Panc1 (cell line): Measurements from ENCODE around the gene THAP11.

Experiments used
- POLR2AphosphoS5 ChIP-seq: IDR thresholded peaks from 2 replicates; pipeline ENCODE4 v1.6.1; 2012; ENCODE audit warnings: mild to moderate bottlenecking, low read depth, low read length, moderate library complexity
- SIN3A ChIP-seq: IDR thresholded peaks from 2 replicates; pipeline ENCODE4 v1.6.1; 2012; ENCODE audit warnings: low read depth, mild to moderate bottlenecking, low read length, moderate library complexity, borderline replicate concordance; ENCODE audit not compliant: insufficient read depth
- TCF7L2 ChIP-seq: IDR thresholded peaks from 2 replicates; pipeline ENCODE4 v1.6.1; 2011; ENCODE audit warnings: mild to moderate bottlenecking, low read depth, low read length, inconsistent platforms
- TF ChIP-seq, protein P1 (sequence below): fragments of 450-650 bp; IDR thresholded peaks from 2 replicates; pipeline ENCODE4 v1.5.1; 2017; ENCODE audit warnings: mild to moderate bottlenecking
- TF ChIP-seq, protein P2 (sequence below), 2 experiments: IDR thresholded peaks; 2 replicates each; pipeline ENCODE4 v1.6.1; 2011 to 2012; ENCODE audit warnings: low read depth in 2 of 2, control low read depth in 1 of 2, low read length in 1 of 2, mild to moderate bottlenecking in 1 of 2, moderate library complexity in 1 of 2; ENCODE audit not compliant: insufficient read depth in 1 of 2

DNA sequence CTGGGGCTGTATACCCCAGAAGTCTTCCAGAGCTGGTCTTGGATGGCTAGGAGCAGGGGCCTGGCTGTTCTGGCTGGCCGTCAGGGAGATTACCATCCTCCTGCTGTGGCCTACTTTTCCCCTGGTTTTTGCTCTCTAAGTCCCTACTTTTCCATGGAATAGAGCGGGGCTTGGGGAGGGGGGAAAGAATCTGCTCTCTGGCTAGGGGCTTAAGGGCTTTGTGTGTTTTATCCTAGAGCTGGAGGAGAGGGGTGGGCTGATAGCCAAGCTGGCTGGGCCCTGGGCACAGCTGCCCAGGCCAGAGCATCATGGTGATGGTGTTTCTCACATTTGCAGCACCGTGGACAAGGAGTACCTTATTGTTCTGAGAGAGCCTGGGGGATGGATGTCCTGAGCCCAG lies 46.2 kb downstream of the THAP11 start:
- TF ChIP-seq, protein P1, sequence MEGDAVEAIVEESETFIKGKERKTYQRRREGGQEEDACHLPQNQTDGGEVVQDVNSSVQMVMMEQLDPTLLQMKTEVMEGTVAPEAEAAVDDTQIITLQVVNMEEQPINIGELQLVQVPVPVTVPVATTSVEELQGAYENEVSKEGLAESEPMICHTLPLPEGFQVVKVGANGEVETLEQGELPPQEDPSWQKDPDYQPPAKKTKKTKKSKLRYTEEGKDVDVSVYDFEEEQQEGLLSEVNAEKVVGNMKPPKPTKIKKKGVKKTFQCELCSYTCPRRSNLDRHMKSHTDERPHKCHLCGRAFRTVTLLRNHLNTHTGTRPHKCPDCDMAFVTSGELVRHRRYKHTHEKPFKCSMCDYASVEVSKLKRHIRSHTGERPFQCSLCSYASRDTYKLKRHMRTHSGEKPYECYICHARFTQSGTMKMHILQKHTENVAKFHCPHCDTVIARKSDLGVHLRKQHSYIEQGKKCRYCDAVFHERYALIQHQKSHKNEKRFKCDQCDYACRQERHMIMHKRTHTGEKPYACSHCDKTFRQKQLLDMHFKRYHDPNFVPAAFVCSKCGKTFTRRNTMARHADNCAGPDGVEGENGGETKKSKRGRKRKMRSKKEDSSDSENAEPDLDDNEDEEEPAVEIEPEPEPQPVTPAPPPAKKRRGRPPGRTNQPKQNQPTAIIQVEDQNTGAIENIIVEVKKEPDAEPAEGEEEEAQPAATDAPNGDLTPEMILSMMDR = no peak
- TF ChIP-seq POLR2AphosphoS5 = no peak
- TF ChIP-seq, protein P2, sequence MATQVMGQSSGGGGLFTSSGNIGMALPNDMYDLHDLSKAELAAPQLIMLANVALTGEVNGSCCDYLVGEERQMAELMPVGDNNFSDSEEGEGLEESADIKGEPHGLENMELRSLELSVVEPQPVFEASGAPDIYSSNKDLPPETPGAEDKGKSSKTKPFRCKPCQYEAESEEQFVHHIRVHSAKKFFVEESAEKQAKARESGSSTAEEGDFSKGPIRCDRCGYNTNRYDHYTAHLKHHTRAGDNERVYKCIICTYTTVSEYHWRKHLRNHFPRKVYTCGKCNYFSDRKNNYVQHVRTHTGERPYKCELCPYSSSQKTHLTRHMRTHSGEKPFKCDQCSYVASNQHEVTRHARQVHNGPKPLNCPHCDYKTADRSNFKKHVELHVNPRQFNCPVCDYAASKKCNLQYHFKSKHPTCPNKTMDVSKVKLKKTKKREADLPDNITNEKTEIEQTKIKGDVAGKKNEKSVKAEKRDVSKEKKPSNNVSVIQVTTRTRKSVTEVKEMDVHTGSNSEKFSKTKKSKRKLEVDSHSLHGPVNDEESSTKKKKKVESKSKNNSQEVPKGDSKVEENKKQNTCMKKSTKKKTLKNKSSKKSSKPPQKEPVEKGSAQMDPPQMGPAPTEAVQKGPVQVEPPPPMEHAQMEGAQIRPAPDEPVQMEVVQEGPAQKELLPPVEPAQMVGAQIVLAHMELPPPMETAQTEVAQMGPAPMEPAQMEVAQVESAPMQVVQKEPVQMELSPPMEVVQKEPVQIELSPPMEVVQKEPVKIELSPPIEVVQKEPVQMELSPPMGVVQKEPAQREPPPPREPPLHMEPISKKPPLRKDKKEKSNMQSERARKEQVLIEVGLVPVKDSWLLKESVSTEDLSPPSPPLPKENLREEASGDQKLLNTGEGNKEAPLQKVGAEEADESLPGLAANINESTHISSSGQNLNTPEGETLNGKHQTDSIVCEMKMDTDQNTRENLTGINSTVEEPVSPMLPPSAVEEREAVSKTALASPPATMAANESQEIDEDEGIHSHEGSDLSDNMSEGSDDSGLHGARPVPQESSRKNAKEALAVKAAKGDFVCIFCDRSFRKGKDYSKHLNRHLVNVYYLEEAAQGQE (IDR thresholded peaks at IDR 0.05; ENCODE audit: insufficient read depth in 1 of 2, low read depth in 2 of 2, low read length in 1 of 2) = no peak
- TF ChIP-seq SIN3A = no peak
- TF ChIP-seq TCF7L2 = no peak
